Neutrophil (primary cell): ENCODE measurements around the gene RIMBP2.

Experiments used
- H3K27ac ChIP-seq: fragments of 200-600 bp; sonication (generic); 2 replicates; pipeline ENCODE4 v1.5.1; 2016; ENCODE audit warnings: mild to moderate bottlenecking, moderate library complexity
- H3K27me3 ChIP-seq: fragments of 200-600 bp; sonication (generic); 2 replicates; pipeline ENCODE4 v1.6.0; 2016; ENCODE audit warnings: mild to moderate bottlenecking
- H3K36me3 ChIP-seq: fragments of 200-600 bp; sonication (generic); 2 replicates; pipeline ENCODE4 v1.5.1; 2017
- H3K4me1 ChIP-seq, 2 experiments: fragments of 200-600 bp in 1 of 2; sonication (generic) in 1 of 2; 1 replicate in 1 of 2; 2 replicates in 1 of 2; pipeline versions ENCODE4 v1.5.1 to v1.6.1; 2013 to 2016; ENCODE audit warnings: low read depth in 1 of 2, low read length in 1 of 2, mild to moderate bottlenecking in 1 of 2, moderate library complexity in 1 of 2; ENCODE audit not compliant: control insufficient read depth in 1 of 2, insufficient read depth in 1 of 2
- H3K4me3 ChIP-seq, 2 experiments: fragments of 200-600 bp in 1 of 2; sonication (generic) in 1 of 2; 1 replicate in 1 of 2; 2 replicates in 1 of 2; pipeline ENCODE4 v1.5.1; 2013 to 2016; ENCODE audit warnings: low read depth in 1 of 2, low read length in 1 of 2, mild to moderate bottlenecking in 1 of 2, moderate library complexity in 1 of 2
- H3K9me3 ChIP-seq: fragments of 200-600 bp; sonication (generic); 2 replicates; pipeline ENCODE4 v1.5.1; 2016
- CTCF ChIP-seq: fragments of 200-600 bp; sonication (generic); IDR thresholded peaks from 2 replicates; pipeline ENCODE4 v1.5.1; 2016; ENCODE audit warnings: antibody characterized with exemption

Gene RIMBP2

GRCh38 chr12:130715150-130715997 is 725 bp downstream of the RIMBP2 start:
- no peaks in the 10 kb centered on the region for H3K36me3 ChIP-seq
- no peaks in the 10 kb centered on the region for H3K4me1 ChIP-seq
- H3K27ac ChIP-seq: no peak overlapping the region
- peaks cover 76% of the 10 kb centered on the region for H3K27me3 ChIP-seq
- H3K9me3 ChIP-seq: no peaks in the 10 kb centered on the region
- H3K4me3 ChIP-seq: no peak overlapping the region
- TF ChIP-seq CTCF: no peak

GRCh38 chr12:130714591-130715149 is 1.4 kb downstream of the RIMBP2 start:
- Histone ChIP-seq H3K9me3 (no peaks in the 10 kb centered on the region), H3K4me1 (no peaks in the 10 kb centered on the region)
- TF ChIP-seq CTCF: no peak

GRCh38 chr12:130714091-130714590 is 2.0 kb downstream of the RIMBP2 start:
- H3K27me3 ChIP-seq: peaks cover 79% of the 10 kb centered on the region
- no peaks in the 10 kb centered on the region for H3K9me3 ChIP-seq
- TF ChIP-seq CTCF: no peak
- H3K4me1 ChIP-seq: no peaks in the 10 kb centered on the region
- H3K36me3 ChIP-seq: no peaks in the 10 kb centered on the region
- no peak overlapping the region for H3K4me3 ChIP-seq
- no peak overlapping the region for H3K27ac ChIP-seq

More at GRCh38 chr12:130714591-130715149, 1.4 kb downstream of the RIMBP2 start:
- Histone ChIP-seq H3K4me3 (no peak overlapping the region), H3K27ac (no peak overlapping the region), H3K36me3 (no peaks in the 10 kb centered on the region), H3K27me3 (peaks cover 78% of the 10 kb centered on the region)

- no peak for TF ChIP-seq CTCF
- H3K4me1 ChIP-seq: no peaks in the 10 kb centered on the region
- H3K36me3 ChIP-seq: no peaks in the 10 kb centered on the region
- no peaks in the 10 kb centered on the region for H3K9me3 ChIP-seq
- no peak overlapping the region for H3K4me3 ChIP-seq
- H3K27ac ChIP-seq: no peak overlapping the region
- peaks cover 76% of the 10 kb centered on the region for H3K27me3 ChIP-seq
These were observed 2.5 kb downstream of the RIMBP2 start for GRCh38 chr12:130713581-130713991.

- TF ChIP-seq CTCF: no peak
- Histone ChIP-seq H3K4me3 (no peak overlapping the region), H3K4me1 (no peaks in the 10 kb centered on the region), H3K36me3 (no peaks in the 10 kb centered on the region), H3K9me3 (no peaks in the 10 kb centered on the region), H3K27me3 (peaks cover 65% of the 10 kb centered on the region), H3K27ac (no peak overlapping the region)
These were observed 3.6 kb downstream of the RIMBP2 start for GRCh38 chr12:130712346-130713065.
